Neural progenitor cell (in vitro differentiated cells): ENCODE results near the gene NFE2L2. TPM values are rescaled to one million over a fixed set of nuclear protein-coding genes. Genes with fewer than 3 reads are reported as not detected.
A peak's percentile ranks its signal among the peaks of the same experiment; 100 is the strongest.

Source experiments
- DNase-seq: peaks from one replicate; pipeline ENCODE4 v3.0.0-alpha.2; 2016; ENCODE audit warnings: low spot score
- H2AFZ ChIP-seq: fragments of 200-600 bp; sonication (generic); replicated peaks from 2 replicates; pipeline ENCODE4 v1.6.1; 2016; ENCODE audit warnings: antibody characterized with exemption
- H3F3A ChIP-seq: fragments of 200-600 bp; sonication (generic); 2 replicates; pipeline ENCODE4 v1.6.1; 2016; ENCODE audit warnings: antibody characterized with exemption, low read depth
- H3K27ac ChIP-seq: fragments of 200-600 bp; sonication (generic); 2 replicates; pipeline ENCODE4 v1.5.1; 2016; ENCODE audit warnings: mild to moderate bottlenecking
- H3K27me3 ChIP-seq: fragments of 200-600 bp; sonication (generic); 2 replicates; pipeline ENCODE4 v1.6.1; 2016; ENCODE audit warnings: mild to moderate bottlenecking, moderate library complexity
- H3K36me3 ChIP-seq: fragments of 200-600 bp; sonication (generic); 2 replicates; pipeline ENCODE4 v1.5.1; 2016
- H3K4me1 ChIP-seq: fragments of 200-600 bp; sonication (generic); 2 replicates; pipeline ENCODE4 v1.6.1; 2016; ENCODE audit warnings: mixed run types
- H3K4me2 ChIP-seq: fragments of 200-600 bp; sonication (generic); 2 replicates; pipeline ENCODE4 v1.6.1; 2016
- H3K4me3 ChIP-seq: fragments of 200-600 bp; sonication (generic); 2 replicates; pipeline ENCODE4 v1.5.1; 2016
- H3K79me2 ChIP-seq: fragments of 200-600 bp; sonication (generic); 2 replicates; pipeline ENCODE4 v1.6.1; 2016; ENCODE audit warnings: low read depth
- H3K9ac ChIP-seq: fragments of 200-600 bp; sonication (generic); 2 replicates; pipeline ENCODE4 v1.6.1; 2016
- H3K9me3 ChIP-seq: fragments of 200-600 bp; sonication (generic); 2 replicates; pipeline ENCODE4 v1.5.1; 2016; ENCODE audit warnings: low read depth
- H4K20me1 ChIP-seq: fragments of 200-600 bp; sonication (generic); 2 replicates; pipeline ENCODE4 v1.6.1; 2016; ENCODE audit warnings: low read depth
- H3K27ac Mint-ChIP-seq: 3 replicates; pipeline ENCODE4 v1.8.0; 2021; ENCODE audit warnings: mixed read lengths
- H3K27me3 Mint-ChIP-seq: 2 replicates; pipeline ENCODE4 v1.8.0; 2022; ENCODE audit warnings: low read depth, mild to moderate bottlenecking, inconsistent platforms, moderate library complexity, mixed read lengths; ENCODE audit not compliant: insufficient read depth
- H3K36me3 Mint-ChIP-seq: 3 replicates; pipeline ENCODE4 v1.8.0; 2021; ENCODE audit warnings: mixed read lengths
- H3K4me1 Mint-ChIP-seq: 3 replicates; pipeline ENCODE4 v1.8.0; 2021; ENCODE audit warnings: mixed read lengths
- H3K4me3 Mint-ChIP-seq: 3 replicates; pipeline ENCODE4 v1.8.0; 2021; ENCODE audit warnings: mild to moderate bottlenecking, moderate library complexity, mixed read lengths
- H3K9me3 Mint-ChIP-seq: 3 replicates; pipeline ENCODE4 v1.8.0; 2020; ENCODE audit warnings: mixed read lengths
- EZH2 ChIP-seq: fragments of 200-600 bp; sonication (generic); IDR thresholded peaks from 2 replicates; pipeline ENCODE4 v1.6.1; 2017; ENCODE audit warnings: antibody characterized with exemption, mild to moderate bottlenecking, moderate library complexity
- EZH2phosphoT487 ChIP-seq: fragments of 200-600 bp; sonication (generic); IDR thresholded peaks from 2 replicates; pipeline ENCODE4 v1.6.1; 2017; ENCODE audit warnings: antibody characterized with exemption
- total RNA-seq: library from RNA; depleted of rRNA; stranded (reverse); fragments of >200 nt; gene quantifications from 2 replicates; pipeline ENCODE4 v1.2.3, GENCODE V29; 2015; ENCODE audit warnings: low replicate concordance
- TF ChIP-seq, protein P1 (sequence below): fragments of 200-600 bp; sonication (generic); IDR thresholded peaks from 2 replicates; pipeline ENCODE4 v1.5.1; 2017; ENCODE audit warnings: antibody characterized with exemption, mild to moderate bottlenecking

The NFE2L2 gene
- total RNA-seq, 1 donor from 2014 or later = 17.7 TPM

DNA sequence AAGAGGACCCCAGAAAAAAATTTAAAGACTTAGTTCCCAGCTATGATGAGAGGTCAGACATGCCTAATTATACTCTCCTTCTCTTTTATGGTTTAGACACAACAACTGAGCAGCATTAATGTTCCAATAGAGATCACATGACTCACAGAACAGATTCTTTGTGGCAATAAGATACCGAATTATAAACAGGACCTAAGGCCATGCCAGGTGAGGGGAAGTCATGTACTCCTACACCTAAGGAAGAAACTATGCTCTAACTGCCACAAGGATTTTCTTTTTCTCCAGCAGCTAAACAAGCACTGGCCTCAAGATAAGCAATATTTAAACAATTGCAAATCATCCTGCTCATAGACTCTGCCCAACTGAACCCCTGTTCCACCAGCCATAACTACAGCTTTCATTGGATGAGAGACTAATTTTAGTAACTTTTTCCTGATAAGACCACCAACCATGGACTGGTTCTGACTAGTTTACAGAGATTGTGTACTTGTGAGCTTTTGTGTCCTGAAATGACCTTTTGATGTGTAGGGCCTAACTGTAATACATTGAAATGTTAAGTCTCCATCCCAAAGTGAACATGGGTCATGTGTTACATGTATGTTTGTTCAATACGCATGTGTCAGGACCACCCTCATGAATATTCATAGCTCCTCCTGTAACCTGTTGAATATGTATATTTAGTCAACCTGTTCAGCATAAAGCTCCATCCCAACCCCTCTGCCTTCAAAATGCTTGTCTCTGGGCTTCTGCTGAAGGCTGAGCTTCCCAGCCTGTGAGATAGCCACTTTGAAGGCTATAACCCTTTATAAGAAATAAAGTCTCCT is 21.6 kb upstream of the NFE2L2 start:
- no peaks in the 10 kb centered on the region for H3K9me3 Mint-ChIP-seq
- Histone ChIP-seq H3K27me3 (no peaks in the 10 kb centered on the region), H3K79me2 (no peaks in the 10 kb centered on the region), H3K4me1 (peaks cover 18% of the 10 kb centered on the region), H3K36me3 (no peaks in the 10 kb centered on the region), H3K4me3 (no peak overlapping the region), H3K9me3 (no peaks in the 10 kb centered on the region), H2AFZ (no peak overlapping the region), H3K4me2 (no peak overlapping the region), H3F3A (no peaks in the 10 kb centered on the region), H3K27ac (no peak overlapping the region), H4K20me1 (peaks cover 3% of the 10 kb centered on the region), H3K9ac (no peak overlapping the region)
- no peak for TF ChIP-seq EZH2
- TF ChIP-seq, protein P1, sequence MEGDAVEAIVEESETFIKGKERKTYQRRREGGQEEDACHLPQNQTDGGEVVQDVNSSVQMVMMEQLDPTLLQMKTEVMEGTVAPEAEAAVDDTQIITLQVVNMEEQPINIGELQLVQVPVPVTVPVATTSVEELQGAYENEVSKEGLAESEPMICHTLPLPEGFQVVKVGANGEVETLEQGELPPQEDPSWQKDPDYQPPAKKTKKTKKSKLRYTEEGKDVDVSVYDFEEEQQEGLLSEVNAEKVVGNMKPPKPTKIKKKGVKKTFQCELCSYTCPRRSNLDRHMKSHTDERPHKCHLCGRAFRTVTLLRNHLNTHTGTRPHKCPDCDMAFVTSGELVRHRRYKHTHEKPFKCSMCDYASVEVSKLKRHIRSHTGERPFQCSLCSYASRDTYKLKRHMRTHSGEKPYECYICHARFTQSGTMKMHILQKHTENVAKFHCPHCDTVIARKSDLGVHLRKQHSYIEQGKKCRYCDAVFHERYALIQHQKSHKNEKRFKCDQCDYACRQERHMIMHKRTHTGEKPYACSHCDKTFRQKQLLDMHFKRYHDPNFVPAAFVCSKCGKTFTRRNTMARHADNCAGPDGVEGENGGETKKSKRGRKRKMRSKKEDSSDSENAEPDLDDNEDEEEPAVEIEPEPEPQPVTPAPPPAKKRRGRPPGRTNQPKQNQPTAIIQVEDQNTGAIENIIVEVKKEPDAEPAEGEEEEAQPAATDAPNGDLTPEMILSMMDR = no peak
- no peak for TF ChIP-seq EZH2phosphoT487
- DNase-seq = no peak
- H3K36me3 Mint-ChIP-seq = no peaks in the 10 kb centered on the region
- no peak overlapping the region for H3K4me3 Mint-ChIP-seq
- peaks cover 2% of the 10 kb centered on the region for H3K27me3 Mint-ChIP-seq
- H3K4me1 Mint-ChIP-seq = peaks cover 13% of the 10 kb centered on the region
- H3K27ac Mint-ChIP-seq = no peak overlapping the region

DNA sequence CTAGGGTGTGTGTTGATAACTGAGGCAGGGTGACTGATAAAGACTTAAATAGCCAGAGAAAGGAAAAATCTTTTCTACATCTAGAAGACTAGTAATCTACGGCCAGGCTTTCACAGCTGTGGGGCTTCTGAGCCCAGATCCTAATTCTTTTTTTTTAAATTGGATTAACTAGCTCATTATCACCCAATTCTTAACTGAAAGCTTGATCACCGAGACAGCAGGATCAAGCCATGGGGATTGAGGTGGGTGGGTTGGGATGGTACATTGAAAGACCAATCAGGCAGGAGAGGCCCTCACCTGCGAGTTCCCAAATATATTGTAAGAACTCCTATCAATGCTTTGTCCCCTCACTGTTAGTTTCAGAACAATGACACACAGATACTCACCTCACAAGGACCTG is 20.0 kb upstream of the NFE2L2 start:
- H3K27ac Mint-ChIP-seq = no peak overlapping the region
- H3K27me3 ChIP-seq = no peaks in the 10 kb centered on the region
- H3K4me3 ChIP-seq = no peak overlapping the region
- H2AFZ ChIP-seq = no peak overlapping the region
- no peaks in the 10 kb centered on the region for H3K9me3 Mint-ChIP-seq
- no peak overlapping the region for H3K9ac ChIP-seq
- H3K36me3 ChIP-seq = no peaks in the 10 kb centered on the region
- TF ChIP-seq, protein P1 = no peak
- no peak for TF ChIP-seq EZH2
- peaks cover 3% of the 10 kb centered on the region for H4K20me1 ChIP-seq
- H3K4me2 ChIP-seq = peak overlapping the region; percentile 57
- H3K4me1 ChIP-seq = peaks cover 18% of the 10 kb centered on the region
- H3F3A ChIP-seq = no peaks in the 10 kb centered on the region
- peak; percentile 46 for DNase-seq
- H3K9me3 ChIP-seq = no peaks in the 10 kb centered on the region
- no peaks in the 10 kb centered on the region for H3K79me2 ChIP-seq
- H3K4me3 Mint-ChIP-seq = no peak overlapping the region
- H3K4me1 Mint-ChIP-seq = peaks cover 13% of the 10 kb centered on the region
- no peak overlapping the region for H3K27ac ChIP-seq
- no peaks in the 10 kb centered on the region for H3K36me3 Mint-ChIP-seq
- H3K27me3 Mint-ChIP-seq = peaks cover 3% of the 10 kb centered on the region

DNA sequence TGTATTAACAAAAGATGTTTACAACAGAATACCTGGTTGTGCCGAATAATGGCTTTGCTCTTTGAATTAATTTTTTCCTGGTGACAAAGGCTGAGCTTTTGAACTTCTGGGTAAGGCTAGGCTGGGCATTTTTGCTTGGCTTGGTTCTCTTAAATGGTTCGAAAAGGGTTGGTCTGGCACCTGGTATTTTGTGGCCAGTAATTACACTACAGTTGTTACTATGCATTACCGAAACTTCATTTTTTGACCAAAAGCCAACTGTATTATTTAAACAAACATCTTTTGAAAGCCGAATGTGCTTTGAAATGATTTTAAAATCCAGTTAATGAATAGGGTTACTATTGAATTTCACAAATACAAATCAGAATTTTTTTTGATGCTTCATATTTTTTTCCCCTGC is 19.4 kb upstream of the NFE2L2 start:
- H3K36me3 Mint-ChIP-seq = no peaks in the 10 kb centered on the region
- no peaks in the 10 kb centered on the region for H3K9me3 ChIP-seq
- no peak overlapping the region for H3K4me3 Mint-ChIP-seq
- no peaks in the 10 kb centered on the region for H3K79me2 ChIP-seq
- no peaks in the 10 kb centered on the region for H3F3A ChIP-seq
- H3K27ac ChIP-seq = no peak overlapping the region
- no peak for TF ChIP-seq EZH2phosphoT487
- no peak for TF ChIP-seq EZH2
- TF ChIP-seq, protein P1 = no peak
- no peaks in the 10 kb centered on the region for H3K27me3 ChIP-seq
- H4K20me1 ChIP-seq = peaks cover 3% of the 10 kb centered on the region
- peaks cover 13% of the 10 kb centered on the region for H3K4me1 Mint-ChIP-seq
- no peak overlapping the region for H3K4me2 ChIP-seq
- no peak overlapping the region for H3K4me3 ChIP-seq
- no peak overlapping the region for H3K9ac ChIP-seq
- H3K27ac Mint-ChIP-seq = no peak overlapping the region
- H3K9me3 Mint-ChIP-seq = no peaks in the 10 kb centered on the region
- H2AFZ ChIP-seq = no peak overlapping the region
- H3K27me3 Mint-ChIP-seq = peaks cover 5% of the 10 kb centered on the region
- H3K36me3 ChIP-seq = no peaks in the 10 kb centered on the region
- no peak for DNase-seq
- peaks cover 18% of the 10 kb centered on the region for H3K4me1 ChIP-seq
